Measurements from ENCODE around the gene OPRL1.

Gene OPRL1

DNA sequence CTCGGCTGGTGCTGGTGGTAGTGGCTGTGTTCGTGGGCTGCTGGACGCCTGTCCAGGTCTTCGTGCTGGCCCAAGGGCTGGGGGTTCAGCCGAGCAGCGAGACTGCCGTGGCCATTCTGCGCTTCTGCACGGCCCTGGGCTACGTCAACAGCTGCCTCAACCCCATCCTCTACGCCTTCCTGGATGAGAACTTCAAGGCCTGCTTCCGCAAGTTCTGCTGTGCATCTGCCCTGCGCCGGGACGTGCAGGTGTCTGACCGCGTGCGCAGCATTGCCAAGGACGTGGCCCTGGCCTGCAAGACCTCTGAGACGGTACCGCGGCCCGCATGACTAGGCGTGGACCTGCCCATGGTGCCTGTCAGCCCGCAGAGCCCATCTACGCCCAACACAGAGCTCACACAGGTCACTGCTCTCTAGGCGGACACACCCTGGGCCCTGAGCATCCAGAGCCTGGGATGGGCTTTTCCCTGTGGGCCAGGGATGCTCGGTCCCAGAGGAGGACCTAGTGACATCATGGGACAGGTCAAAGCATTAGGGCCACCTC is 18.7 kb downstream of the OPRL1 start:
- Histone ChIP-seq H3K9me3 (ENCODE audit: low read length) (no peaks in the 10 kb centered on the region), H3K4me1 (ENCODE audit: insufficient read depth, low read length) (no peaks in the 10 kb centered on the region)

DNA sequence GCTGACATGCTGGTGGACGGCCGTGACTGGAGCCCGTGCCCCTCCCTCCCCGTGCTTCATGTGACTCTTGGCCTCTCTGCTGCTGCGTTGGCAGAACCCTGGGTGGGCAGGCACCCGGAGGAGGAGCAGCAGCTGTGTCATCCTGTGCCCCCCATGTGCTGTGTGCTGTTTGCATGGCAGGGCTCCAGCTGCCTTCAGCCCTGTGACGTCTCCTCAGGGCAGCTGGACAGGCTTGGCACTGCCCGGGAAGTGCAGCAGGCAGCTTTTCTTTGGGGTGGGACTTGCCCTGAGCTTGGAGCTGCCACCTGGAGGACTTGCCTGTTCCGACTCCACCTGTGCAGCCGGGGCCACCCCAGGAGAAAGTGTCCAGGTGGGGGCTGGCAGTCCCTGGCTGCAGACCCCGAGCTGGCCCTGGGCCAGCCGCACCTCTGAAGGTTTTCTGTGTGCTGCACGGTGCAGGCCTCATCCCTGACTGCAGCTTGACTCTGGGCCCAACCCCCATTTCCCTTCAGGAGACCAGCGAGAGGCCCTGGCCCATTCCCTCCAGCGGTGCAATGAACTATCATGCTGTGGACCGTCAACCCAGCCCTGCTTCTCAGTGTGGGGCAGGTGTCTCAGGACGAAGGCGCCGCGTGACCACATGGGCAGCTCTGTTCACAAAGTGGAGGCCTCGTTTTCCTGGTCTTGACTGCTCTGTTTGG is 19.4 kb downstream of the OPRL1 start:
- H3K36me3 ChIP-seq (ENCODE audit: insufficient read depth, low read length): no peaks in the 10 kb centered on the region
- H2AFZ ChIP-seq (ENCODE audit: low read depth, low read length): no peak overlapping the region
- no peaks in the 10 kb centered on the region for H3K9me3 ChIP-seq (ENCODE audit: low read length)
- no peaks in the 10 kb centered on the region for H3K4me1 ChIP-seq (ENCODE audit: insufficient read depth, low read length)
- H3K4me3 ChIP-seq (ENCODE audit: low read length): no peak overlapping the region
- peaks cover 40% of the 10 kb centered on the region for H3K27me3 ChIP-seq (ENCODE audit: insufficient read depth, low read length)

More for the DNA sequence above, 18.7 kb downstream of the OPRL1 start:
- H3K4me3 ChIP-seq (ENCODE audit: low read length): no peak overlapping the region
- peaks cover 39% of the 10 kb centered on the region for H3K27me3 ChIP-seq (ENCODE audit: insufficient read depth, low read length)
- H3K36me3 ChIP-seq (ENCODE audit: insufficient read depth, low read length): no peaks in the 10 kb centered on the region
- H2AFZ ChIP-seq (ENCODE audit: low read depth, low read length): no peak overlapping the region

DNA sequence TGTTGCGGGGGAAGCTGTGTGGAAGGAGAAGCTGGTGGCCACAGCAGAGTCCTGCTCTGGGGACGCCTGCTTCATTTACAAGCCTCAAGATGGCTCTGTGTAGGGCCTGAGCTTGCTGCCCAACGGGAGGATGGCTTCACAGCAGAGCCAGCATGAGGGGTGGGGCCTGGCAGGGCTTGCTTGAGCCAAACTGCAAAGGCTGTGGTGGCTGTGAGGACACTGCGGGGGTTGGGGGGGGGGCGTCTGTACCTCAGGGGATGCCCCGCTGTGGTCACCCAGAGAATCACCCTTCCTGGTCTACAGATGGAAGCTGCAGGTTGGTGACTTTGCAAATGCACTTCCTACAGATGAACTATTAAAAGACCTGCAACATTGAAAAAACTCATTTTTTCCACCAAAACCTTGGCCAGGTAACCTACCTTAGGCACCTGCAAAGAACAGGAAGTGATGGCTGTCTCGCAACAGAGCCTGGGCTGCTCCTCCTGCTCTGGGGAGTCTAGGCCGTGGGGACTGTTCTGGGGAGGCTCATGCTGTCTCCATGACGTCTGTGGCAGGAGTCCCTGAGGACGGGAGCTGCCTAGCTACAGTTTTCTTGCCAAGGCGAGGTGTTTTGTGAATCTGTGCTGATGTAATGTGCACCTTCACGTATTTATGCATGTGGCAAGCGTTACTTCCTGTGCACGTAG is 20.1 kb downstream of the OPRL1 start:
- H3K27me3 ChIP-seq (ENCODE audit: insufficient read depth, low read length): peaks cover 40% of the 10 kb centered on the region
- no peaks in the 10 kb centered on the region for H3K36me3 ChIP-seq (ENCODE audit: insufficient read depth, low read length)
- no peaks in the 10 kb centered on the region for H3K9me3 ChIP-seq (ENCODE audit: low read length)
- H3K4me1 ChIP-seq (ENCODE audit: insufficient read depth, low read length): no peaks in the 10 kb centered on the region
- no peak overlapping the region for H3K4me3 ChIP-seq (ENCODE audit: low read length)
- H2AFZ ChIP-seq (ENCODE audit: low read depth, low read length): no peak overlapping the region

DNA sequence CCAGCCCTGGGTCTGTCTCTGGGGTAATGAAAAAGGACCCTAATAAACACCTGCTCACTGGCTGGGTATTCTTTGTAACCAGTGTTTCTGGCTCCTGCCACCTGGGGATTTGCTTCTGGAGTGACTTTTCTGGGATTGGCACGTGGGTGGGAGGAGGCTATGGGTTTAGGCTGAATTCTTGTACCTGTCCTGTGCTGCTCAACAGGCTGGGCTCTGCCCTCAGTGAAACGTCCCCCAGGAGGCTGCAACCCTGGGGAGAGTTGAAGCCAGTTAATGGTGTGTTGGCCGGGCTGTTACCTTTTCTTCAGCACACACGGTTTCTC is 20.6 kb downstream of the OPRL1 start:
- Histone ChIP-seq H3K9me3 (ENCODE audit: low read length) (no peaks in the 10 kb centered on the region), H2AFZ (ENCODE audit: low read depth, low read length) (no peak overlapping the region), H3K4me3 (ENCODE audit: low read length) (no peak overlapping the region), H3K4me1 (ENCODE audit: insufficient read depth, low read length) (no peaks in the 10 kb centered on the region), H3K27me3 (ENCODE audit: insufficient read depth, low read length) (peaks cover 40% of the 10 kb centered on the region), H3K36me3 (ENCODE audit: insufficient read depth, low read length) (no peaks in the 10 kb centered on the region)

DNA sequence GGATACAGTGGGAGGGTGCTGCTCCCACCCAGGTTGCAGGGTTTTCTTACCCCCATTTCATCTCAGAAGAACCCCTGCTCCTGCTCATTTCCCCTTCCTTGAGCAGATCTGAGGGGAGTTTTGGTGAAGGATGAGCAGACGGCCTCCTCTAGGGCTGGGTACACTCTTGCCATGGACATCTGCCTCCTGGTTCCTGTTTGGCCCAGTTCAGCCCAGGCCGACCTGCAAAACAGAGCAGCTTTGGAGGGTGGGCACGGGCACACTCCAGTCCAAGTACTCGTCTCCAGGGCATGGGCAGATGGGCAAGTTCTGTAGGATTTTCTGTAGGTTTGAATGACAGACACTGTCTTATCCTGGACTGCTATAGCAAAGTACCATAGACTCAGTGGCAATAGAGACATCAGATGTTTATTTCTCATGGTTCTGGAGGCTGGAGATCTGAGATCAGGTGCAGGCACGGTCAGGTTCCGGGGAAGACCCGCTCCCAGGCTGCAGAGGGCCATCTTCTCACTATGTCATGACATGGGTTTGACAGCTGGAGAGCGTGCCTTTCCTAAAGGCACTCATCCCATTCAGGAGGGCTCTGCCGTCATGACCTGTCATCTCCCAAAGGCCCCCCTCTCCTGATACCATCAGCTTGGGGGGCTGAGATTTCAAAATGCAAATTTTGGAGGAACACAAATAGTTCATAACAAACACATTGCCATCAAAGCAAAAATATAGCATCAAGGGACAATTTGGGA is 21.2 kb downstream of the OPRL1 start:
- Histone ChIP-seq H3K9me3 (ENCODE audit: low read length) (no peaks in the 10 kb centered on the region), H3K27me3 (ENCODE audit: insufficient read depth, low read length) (peaks cover 40% of the 10 kb centered on the region), H3K4me3 (ENCODE audit: low read length) (no peak overlapping the region), H3K4me1 (ENCODE audit: insufficient read depth, low read length) (no peaks in the 10 kb centered on the region), H2AFZ (ENCODE audit: low read depth, low read length) (no peak overlapping the region), H3K36me3 (ENCODE audit: insufficient read depth, low read length) (no peaks in the 10 kb centered on the region)

DNA sequence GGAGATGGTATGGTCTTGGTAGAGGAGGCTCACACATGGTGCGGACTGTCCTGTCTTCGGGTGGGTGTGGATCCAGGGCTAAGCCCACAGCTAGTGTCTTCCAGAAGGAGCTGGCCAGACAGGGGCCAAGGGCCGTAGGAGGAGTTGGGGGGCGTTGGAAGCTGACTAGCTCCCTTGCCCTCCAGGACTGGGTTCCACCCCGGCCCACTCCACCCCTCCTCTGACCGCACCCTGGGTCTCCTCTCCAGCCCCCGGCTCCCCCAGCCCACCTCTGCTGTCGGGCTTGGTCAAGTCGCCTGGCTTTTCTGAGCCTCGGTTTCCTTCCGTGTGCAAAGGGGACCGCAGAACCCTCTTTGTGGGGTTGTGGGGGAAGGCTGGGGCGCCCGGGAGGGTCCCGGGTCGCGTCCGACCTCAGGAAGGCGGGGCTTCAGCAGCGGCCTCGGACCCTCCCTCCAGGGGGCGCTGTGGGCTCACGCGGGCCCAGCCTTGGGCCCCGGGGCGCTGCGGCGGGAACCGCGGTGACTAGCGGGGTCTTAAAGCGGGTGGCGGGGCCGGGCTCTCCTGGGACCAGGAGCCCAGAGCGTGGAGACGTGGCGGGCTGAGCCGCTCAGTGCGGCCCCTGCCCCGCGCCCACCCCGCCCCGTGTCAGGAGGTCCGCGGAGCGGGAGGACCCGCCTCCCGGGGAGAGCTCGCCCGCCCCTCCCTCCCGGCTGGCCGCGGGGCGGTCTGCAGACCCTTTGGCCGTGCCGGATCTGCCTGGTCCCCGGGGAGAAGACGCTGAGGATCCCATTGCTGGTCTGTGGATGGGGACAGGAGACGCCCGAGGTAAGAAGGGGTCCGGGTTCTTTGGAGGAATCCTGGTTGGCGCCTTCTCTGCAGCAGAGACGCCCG is 22.1 kb downstream of the OPRL1 start:
- Histone ChIP-seq H3K36me3 (ENCODE audit: insufficient read depth, low read length) (no peaks in the 10 kb centered on the region), H3K27me3 (ENCODE audit: insufficient read depth, low read length) (peaks cover 41% of the 10 kb centered on the region), H3K4me1 (ENCODE audit: insufficient read depth, low read length) (no peaks in the 10 kb centered on the region), H2AFZ (ENCODE audit: low read depth, low read length) (no peak overlapping the region), H3K9me3 (ENCODE audit: low read length) (no peaks in the 10 kb centered on the region), H3K4me3 (ENCODE audit: low read length) (no peak overlapping the region)

DNA sequence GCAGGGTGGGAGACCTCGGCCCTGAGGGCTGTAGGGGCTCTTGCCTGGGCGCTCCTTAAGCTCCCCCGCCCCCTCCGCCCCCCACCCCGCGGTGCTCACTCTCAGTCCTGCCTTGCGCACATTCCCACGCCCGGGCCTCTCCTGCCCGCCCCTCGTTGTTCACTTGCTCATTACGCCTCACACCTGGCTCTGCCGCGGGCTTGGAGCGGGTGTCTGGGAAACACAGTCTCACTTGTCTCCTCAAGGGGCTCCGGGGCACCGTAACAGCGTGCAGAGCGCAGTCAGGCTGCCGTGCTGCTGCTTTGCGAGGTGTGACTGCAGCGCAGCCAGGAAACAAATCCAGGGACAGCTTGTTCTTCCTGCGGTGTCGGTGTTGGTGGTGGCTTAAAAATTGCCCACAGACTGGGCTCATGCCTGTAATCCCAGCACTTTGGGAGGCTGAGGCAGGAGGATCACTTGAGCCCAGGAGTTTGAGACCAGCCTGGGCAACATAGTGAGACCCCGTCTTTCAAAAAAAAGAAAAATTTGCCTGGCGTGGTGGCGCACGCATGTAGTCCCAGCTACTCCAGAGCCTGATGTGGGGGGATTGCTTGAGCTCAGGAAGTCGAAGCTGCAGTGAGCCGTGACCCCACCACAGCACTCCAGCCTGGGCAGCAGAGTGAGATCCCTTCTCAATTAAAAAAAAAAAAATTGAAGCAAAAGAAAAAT is 22.9 kb downstream of the OPRL1 start:
- H3K36me3 ChIP-seq (ENCODE audit: insufficient read depth, low read length): no peaks in the 10 kb centered on the region
- H3K4me3 ChIP-seq (ENCODE audit: low read length): no peak overlapping the region
- H3K4me1 ChIP-seq (ENCODE audit: insufficient read depth, low read length): no peaks in the 10 kb centered on the region
- no peak overlapping the region for H2AFZ ChIP-seq (ENCODE audit: low read depth, low read length)
- peaks cover 48% of the 10 kb centered on the region for H3K27me3 ChIP-seq (ENCODE audit: insufficient read depth, low read length)
- H3K9me3 ChIP-seq (ENCODE audit: low read length): no peaks in the 10 kb centered on the region

DNA sequence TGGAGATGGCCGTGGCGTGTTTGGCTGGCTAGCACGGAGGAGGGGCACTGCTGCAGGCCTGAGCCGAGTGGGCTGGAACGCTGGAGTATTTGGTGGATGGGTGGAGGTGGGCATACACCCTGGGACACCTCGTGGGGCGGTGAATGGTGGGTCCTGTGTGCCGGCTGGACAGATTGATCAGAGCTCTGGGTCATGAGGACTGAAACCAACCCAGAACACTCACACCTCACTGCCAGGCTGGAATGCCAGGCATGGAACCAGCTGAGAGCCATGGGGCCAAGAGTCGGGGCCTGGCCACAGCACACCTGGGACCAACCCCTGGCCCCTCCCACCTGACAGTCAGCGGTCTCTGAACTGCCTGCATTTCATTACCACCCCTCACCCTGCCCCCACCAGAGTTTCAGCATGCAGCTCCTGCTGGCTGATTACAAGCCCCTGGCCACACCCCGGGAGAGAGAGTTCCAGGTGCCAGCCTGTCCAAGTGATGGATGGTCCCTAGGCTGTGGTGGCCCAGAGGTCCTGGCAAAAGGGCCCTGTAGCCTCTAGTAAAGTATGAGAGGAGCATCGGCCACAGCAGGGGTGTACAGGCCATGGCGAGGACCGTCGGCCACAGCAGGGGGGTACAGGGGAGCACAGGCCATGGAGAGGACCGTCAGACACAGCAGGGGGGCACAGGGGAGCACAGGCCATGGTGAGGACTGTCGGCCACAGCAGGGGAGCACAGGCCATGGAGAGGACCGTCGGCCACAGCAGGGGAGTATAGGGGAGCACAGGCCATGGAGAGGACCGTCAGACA is 24.2 kb downstream of the OPRL1 start:
- Histone ChIP-seq H3K4me1 (ENCODE audit: insufficient read depth, low read length) (no peaks in the 10 kb centered on the region), H2AFZ (ENCODE audit: low read depth, low read length) (no peak overlapping the region), H3K9me3 (ENCODE audit: low read length) (no peaks in the 10 kb centered on the region), H3K27me3 (ENCODE audit: insufficient read depth, low read length) (peaks cover 57% of the 10 kb centered on the region), H3K36me3 (ENCODE audit: insufficient read depth, low read length) (no peaks in the 10 kb centered on the region), H3K4me3 (ENCODE audit: low read length) (no peak overlapping the region)

DNA sequence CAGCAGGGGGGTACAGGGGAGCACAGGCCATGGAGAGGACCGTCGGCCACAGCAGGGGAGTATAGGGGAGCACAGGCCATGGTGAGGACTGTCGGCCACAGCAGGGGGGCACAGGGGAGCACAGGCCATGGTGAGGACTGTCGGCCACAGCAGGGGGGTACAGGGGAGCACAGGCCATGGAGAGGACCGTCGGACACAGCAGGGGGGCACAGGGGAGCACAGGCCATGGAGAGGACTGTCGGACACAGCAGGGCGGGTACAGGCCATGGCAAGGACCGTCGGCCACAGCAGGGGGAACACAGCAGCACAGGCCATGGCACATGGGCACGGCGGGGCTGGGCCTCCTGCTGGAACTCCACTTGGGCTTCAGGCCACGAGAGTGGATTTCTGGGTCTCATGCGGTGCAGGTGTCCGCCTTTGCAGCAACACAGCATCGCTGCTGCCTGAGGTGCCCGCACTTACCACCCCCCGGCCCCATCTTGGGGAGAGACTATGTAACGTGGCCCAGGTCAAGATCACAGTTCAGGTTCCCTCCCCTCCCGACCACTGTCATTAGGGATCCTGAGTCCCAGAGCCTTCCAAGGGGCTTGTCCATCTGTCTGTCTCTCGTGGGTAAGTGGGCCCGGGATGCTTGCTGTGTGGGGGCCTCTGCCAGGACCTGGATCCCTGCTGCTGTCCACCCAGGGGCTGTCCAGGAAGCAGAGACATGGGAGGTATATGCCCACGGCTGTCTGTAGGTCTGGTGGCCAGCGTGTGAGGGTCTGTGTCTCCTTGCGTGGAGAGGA is 25.0 kb downstream of the OPRL1 start:
- H3K27me3 ChIP-seq (ENCODE audit: insufficient read depth, low read length): peaks cover 56% of the 10 kb centered on the region
- H3K9me3 ChIP-seq (ENCODE audit: low read length): no peaks in the 10 kb centered on the region
- H3K4me3 ChIP-seq (ENCODE audit: low read length): no peak overlapping the region

DNA sequence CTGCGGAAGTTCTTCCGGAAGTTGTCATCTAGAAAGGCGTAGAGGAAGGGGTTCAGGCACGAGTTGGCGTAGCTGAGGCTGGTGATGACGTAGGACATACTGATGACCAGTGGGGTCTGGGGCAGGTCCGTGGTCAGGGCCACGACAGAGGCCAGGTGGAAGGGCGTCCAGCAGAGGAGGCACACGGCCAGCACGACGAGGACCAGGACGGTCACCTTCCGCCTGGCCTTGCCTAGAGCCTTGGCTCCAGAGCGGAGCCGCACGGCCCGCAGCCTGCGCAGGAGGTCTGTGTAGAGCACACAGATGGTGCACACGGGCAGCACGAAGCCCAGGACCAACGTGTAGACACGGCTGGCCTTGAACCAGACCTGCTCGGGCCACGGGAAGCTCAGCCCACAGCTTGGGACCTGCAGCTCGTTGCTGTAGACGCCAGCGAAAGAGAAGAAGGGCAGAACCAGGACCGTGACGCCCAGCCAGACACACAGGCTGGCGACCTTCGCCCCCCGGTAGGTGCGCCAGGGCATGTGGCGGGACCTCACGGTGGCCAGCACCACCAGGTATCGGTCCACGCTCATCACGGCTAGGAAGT is 26.1 kb downstream of the OPRL1 start:
- Histone ChIP-seq H3K36me3 (ENCODE audit: insufficient read depth, low read length) (no peaks in the 10 kb centered on the region), H3K4me1 (ENCODE audit: insufficient read depth, low read length) (no peaks in the 10 kb centered on the region), H3K27me3 (ENCODE audit: insufficient read depth, low read length) (peaks cover 51% of the 10 kb centered on the region), H3K9me3 (ENCODE audit: low read length) (no peaks in the 10 kb centered on the region), H3K4me3 (ENCODE audit: low read length) (no peak overlapping the region), H2AFZ (ENCODE audit: low read depth, low read length) (no peak overlapping the region)

More for the DNA sequence above, 25.0 kb downstream of the OPRL1 start:
- Histone ChIP-seq H2AFZ (ENCODE audit: low read depth, low read length) (no peak overlapping the region), H3K36me3 (ENCODE audit: insufficient read depth, low read length) (no peaks in the 10 kb centered on the region), H3K4me1 (ENCODE audit: insufficient read depth, low read length) (no peaks in the 10 kb centered on the region)

DNA sequence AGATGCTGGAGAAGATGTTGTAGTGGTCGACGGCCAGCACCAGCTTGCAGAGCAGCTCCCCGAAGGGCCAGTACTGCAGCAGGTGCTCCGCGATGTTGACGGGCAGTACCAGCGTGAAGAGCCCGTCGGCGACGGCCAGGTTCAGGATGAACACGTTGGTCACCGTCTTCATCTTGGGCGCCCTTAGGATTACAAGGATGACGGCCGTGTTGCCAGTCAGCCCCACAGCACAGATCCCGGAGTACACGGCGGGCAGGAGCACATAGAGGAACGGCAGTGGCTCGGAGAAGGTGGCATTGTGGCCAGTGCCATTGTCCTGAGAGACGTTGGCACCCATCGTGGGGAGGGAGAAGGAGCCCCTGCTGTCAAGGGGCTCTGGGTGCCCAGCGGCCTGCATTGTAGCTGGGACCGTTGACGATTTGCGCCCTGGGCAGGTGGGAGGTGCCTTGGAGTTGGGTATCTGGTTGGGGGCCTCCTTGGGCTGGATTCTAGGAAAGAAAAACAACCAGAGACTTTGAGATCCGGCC is 26.6 kb downstream of the OPRL1 start:
- H3K9me3 ChIP-seq (ENCODE audit: low read length): no peaks in the 10 kb centered on the region
- no peak overlapping the region for H2AFZ ChIP-seq (ENCODE audit: low read depth, low read length)
- peaks cover 45% of the 10 kb centered on the region for H3K27me3 ChIP-seq (ENCODE audit: insufficient read depth, low read length)
- H3K4me3 ChIP-seq (ENCODE audit: low read length): no peak overlapping the region
- no peaks in the 10 kb centered on the region for H3K36me3 ChIP-seq (ENCODE audit: insufficient read depth, low read length)
- no peaks in the 10 kb centered on the region for H3K4me1 ChIP-seq (ENCODE audit: insufficient read depth, low read length)
